ENCODE data around the gene DNAJC21.
"Not testable (repeated sequence)": the region's sequence is repeated elsewhere in the genome, so short reads cannot be mapped to it uniquely, and the experiment has no call there.

DNAJC21 gene

DNA sequence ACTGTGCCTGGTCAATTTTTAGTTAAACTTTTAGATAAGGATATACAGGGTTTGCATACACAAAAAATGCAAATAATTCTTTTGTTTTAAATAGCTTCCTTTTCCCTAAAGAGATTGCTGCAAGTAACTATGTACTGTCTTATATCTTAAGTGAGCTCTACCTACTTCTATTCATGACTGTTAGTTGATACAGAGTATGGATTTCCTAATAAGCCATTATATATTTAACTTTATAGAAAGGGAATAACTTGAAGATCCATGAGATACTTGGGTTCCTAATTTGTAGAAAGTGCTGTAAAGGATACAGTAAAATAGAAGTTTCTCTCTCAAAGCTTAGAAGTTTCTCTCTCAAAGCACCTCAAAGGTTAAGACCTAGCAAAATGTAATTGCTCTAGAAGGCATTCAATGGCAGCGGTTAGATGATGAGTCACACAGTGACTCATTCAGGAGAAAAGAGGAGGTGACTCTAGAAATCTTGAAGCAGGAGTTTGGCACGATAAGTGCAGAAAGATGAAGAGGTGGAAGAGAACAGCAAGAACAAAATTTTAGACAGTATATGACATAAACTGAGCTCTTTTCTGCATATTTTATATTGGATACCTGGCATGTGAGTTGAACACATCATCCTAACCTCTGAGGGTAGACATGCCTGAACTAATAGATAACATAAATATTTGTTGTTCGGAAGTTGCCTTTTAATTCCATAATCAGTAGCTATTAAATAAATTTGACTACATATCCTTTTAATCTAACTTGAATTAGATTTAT is 5.5 kb upstream of the DNAJC21 start:
- no peak for DNase-seq (ENCODE audit: low read depth in 3 of 3)

DNA sequence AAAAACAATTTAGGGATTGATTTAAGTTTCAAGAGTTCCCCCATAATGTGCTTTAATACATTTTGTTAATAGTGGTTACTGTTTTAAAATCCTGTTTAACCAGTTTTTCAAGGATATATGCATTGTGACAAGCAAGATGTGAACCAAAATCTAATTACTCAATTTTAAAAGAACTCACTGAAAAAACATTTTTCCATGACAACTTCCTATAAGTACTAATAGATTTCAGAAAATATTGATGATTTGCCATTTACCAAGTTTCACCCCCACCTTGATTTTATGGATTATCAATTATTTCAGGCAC is 4.9 kb upstream of the DNAJC21 start:
- no peak for DNase-seq (ENCODE audit: low read depth in 3 of 3)

DNA sequence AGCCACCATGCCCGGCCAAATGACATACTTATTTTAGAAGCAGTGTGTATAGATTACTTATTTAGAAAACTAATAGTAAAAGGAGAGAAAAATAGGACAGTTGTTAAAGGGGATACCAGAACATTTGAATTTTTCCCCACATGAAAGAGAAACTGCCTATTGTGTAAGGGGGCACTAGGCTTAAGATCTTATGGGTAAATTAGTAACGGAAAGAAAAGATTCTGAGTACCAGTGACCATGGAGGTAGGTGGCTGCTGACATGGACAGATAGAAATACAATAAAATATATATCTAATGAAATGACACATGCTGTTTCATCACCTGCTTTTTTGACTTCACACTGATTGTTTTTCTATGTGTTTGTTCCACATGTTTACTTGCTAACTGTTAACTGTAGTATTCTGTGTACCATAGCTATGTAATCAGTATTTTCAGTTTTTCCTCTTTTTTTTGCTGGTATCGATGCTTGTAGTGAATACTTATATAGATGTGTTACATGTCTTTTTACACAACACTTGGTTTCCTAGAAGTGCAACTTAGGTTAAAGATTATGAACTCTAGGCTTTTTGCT is 3.0 kb upstream of the DNAJC21 start:
- no peak for DNase-seq (ENCODE audit: low read depth in 3 of 3)

DNA sequence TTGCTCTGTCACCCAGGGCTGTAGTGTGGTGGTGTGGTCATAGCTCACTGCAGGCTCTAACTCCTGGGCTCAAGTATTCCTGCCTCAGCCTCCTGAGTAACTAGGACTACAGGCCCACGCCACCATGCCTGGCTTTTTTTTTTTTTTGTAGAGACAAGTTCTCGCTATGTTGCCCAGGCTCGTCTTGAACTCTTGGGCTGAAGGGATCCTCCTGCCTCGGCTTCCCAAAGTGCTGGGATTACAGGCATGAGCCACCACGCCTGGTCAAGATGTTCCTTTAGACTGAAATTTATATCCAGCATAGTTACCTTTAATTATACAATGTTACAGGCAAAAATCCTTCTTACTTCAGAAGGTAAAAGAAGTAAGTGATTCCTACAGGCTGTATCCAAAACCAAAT is 1.6 kb upstream of the DNAJC21 start:
- no peak for DNase-seq (ENCODE audit: low read depth in 3 of 3)

DNA sequence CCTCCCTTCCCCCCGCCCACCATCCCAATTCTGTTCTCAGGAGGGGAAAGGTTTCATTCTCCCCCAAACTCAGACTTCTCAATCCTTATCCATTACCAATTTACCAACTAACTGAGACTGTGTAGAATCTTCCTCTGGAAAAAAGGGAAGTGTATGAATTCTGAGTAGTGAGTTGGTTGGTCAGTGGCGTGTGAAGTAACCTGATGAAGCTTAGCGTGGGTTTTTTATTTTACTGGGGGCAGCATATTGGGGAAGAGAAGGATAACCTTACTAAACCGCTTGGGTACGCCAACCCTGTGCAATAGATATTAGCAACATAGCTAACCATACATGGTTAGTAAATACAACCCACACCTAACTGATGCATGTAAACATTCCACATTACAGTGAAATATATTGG is 1.1 kb upstream of the DNAJC21 start:
- no peak for DNase-seq (ENCODE audit: low read depth in 3 of 3)

DNA sequence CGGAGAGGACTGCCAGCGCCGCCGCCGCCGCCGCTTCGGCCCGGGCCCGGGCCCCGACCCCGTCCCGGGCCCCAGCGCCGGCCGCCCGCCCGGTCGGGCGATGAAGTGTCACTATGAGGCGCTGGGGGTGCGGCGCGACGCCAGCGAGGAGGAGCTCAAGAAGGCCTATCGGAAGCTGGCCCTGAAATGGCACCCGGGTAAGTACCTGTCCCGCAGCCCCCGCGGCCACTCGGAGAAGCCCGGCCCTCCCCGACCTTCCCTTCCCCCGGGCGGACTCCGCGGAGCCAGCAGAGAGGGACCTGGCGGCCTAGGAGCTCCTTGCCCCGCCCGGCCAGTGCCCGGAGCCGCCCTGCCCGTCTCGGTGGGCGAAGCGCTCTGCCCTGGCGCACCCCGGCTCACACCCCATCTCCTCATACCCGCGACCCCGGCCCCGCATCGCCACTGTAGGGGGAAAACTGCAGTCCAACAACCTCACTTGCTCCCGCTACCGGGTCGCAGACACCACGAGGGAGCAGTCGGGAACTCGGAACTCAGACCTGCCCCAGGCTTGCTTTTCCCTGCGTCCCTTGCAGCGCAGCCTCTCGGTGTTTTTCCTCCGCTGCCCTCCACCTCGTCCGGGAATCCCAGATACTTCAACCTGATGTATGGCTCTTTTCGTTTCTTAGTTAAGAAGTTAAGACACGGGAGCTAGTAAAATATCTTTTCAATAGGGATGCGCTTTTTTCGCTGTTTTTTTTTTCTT is 532 bp downstream of the DNAJC21 start:
- peak; percentile 52 to 74 (median 59) for DNase-seq (ENCODE audit: low read depth in 3 of 3)

DNA sequence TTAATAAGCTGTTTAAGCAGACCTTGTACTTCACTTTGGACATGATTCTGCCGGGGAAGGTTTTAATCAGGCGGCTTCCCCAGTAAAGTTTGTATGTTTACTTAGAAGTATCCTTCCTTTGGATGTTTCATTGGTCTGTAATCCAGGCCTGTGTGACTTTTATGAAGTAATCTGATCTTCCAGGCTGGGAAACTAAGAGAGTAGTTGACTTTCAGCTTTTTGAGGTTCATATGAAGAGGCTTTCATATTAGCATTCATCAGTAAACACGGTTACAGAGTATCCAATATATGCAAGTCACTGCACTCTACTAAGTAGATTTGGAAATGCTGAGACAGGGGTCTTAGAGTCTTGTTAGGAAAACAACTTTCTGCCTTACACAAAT is 1.1 kb downstream of the DNAJC21 start:
- DNase-seq (ENCODE audit: low read depth in 3 of 3), result no peak

DNA sequence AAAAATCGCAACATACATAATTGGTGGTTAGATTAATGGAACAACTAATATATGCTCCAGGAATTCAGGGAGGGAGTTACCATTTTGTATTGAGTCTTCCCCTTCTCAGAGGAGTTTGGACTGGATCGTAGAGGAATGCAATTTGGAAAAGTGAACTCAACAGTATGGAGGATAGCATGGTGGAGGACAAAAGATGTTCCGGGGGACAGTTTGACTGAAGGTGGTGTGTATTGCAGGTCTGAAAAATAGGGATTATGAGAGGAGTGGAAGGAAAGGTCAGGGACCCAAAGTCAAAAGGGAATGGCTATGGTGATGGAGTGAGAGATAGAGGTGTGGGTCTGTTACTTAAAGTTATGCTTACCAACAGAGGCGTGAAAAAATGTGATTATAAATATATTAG is 1.5 kb downstream of the DNAJC21 start:
- no peak for DNase-seq (ENCODE audit: low read depth in 3 of 3)

DNA sequence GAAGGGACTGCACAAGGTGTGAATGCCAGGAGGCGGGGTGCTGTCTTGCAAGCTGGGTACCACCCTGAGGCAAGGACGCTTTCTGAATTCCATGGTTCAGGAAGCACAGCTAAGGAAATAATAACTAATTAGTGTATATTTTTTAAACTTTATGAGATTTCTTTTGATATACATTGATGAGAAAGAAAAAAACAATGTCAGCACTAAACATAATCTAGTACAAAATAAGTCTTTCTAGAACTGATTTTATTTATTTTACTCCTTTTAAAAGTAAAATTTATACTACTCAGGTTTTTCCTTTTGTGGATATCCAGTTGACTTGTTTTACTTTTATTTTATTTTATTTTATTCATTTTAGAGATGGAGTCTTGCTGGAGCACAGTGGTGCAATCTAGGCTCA is 3.6 kb downstream of the DNAJC21 start:
- no peak for DNase-seq (ENCODE audit: low read depth in 3 of 3)

DNA sequence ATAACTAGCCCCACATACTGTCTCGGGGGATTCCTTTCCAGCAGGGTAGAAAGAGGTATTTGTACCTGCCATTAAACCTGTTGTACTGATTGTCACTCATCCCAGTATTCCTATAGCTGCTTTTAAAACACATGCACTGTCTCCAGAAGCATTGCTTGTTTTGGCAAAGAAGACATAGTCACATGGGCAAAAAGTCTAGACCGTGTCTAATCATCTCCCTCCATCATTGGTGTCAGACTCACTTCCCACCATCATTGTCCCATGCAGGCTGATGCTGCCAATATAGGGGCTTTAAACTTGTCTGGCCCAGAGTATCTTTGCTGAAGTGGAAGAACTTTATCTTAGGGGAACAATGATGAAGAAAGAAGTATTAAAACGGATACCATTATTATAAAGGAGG is 12.6 kb downstream of the DNAJC21 start:
- DNase-seq (ENCODE audit: low read depth in 3 of 3), result no peak

DNA sequence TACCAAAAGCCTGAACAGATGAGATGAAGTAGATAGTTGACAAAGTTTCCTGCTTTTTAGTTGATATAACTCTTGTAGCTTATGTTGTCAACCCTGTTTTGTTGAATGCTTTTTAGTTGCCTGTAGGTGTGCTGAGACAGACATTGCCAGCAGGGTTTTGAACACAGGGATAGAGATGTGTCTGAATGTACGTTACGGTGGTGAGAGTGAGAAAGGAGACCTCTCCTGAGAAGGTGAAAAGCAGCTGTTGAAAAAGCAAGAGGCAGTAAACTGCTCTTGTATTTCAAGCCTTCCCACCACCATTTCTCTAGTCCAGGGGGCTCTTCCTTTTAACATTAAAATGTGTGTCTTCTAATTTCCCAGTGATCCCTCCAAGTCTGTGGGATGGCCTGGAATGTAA is 14.7 kb downstream of the DNAJC21 start:
- DNase-seq (ENCODE audit: low read depth in 3 of 3), result no peak

DNA sequence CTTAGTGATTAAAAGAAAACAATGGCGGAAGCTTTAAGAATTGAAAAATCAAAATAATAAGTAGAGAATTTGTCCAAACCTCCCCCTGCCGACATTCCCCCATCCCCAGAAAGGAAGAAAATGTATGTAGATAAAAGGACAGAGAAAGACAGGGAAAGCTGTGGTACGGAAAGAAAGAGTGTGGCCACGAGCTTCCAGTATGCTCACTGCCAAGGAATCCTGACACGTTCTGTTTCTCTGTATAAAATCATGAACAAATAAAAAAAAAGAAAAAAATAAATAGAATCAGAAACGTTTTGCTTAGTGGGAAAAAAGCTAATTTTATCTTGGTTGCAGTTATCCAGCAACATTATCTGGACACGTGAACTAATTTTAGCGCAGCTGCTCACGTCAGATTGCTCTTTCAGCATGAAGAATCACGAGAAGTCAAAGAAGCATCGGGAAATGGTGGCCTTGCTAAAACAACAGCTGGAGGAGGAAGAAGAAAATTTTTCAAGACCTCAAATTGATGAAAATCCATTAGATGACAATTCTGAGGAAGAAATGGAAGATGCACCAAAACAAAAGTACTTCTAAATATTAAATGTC is 15.2 kb downstream of the DNAJC21 start:
- no peak for DNase-seq (ENCODE audit: low read depth in 3 of 3)

DNA sequence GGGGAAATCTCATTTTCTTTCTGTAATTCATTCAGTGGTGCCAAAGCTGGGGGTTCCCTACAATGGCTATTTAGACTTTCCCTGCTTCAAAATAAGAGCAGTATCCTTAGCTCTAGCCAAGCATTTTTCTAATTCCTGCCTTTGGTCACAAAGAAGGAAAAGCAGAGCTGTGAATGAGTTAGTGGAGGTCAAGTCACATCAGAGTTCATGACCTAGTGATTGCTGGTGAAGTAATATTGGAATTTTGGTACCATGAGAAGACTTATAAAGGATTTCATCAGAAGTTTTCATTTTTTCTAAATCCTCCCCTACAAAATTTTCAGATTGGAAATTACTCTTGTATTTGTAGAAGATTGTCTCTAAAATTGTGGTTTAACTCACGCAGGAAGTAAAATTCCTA is 28.0 kb downstream of the DNAJC21 start:
- no peak for DNase-seq (ENCODE audit: low read depth in 3 of 3)

DNA sequence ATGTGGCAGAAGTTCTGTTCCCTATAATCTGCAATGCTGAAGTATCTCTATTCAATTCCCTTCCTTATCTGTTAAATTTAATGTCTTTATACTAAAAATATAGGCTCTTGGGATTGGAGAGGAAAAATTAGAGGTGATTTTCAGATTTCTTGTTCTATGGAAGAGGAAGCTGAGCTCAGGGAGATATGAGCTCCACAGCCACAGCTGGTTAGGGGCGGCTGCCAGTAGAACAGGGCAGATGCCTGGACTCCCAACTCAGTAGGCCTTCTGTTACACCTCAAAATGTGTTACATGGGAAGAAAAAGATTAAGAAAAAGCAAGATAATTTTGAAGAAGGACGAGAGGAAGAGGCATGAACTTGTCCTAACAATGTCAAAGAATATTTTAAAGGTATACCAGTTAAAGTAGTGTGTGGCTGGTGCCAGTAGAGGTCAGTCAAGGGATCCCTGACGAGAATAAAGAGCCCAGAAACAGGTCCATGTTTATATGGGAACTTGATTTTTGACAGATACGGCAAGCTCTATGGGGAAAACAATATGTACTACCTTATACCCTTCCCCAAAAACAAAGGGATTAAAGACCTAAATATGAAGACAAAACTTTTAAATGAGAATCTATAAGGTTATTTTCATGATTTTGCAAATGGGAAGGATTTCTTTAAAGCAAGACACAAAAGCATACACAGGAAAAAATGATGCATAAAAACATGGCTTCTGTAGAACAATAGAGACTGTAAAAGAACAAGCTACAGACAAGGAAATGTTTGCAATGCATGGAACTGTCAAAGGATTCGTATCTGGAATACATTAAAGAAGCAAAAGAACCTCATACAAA is 28.7 kb downstream of the DNAJC21 start:
- DNase-seq (ENCODE audit: low read depth in 3 of 3), result no peak

DNA sequence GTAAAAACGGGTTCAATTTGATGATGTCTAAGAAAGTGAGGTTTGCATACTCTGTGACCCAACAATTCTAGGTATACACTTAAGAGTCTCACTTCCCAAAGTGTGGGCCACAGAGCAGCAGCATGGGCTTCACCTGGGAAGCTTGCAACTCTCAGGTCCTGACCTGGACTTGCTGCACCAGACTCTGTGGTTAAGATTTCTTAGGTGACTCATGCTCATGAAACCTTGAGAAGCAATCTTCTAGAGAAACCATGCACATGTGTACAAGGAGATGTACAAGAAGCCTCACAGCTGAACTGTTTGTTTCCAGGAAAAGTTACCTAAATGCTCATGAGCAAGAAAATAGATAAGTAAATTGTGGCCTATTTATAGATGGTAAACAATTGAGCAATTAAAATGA is 30.0 kb downstream of the DNAJC21 start:
- DNase-seq (ENCODE audit: low read depth in 3 of 3), result no peak

DNA sequence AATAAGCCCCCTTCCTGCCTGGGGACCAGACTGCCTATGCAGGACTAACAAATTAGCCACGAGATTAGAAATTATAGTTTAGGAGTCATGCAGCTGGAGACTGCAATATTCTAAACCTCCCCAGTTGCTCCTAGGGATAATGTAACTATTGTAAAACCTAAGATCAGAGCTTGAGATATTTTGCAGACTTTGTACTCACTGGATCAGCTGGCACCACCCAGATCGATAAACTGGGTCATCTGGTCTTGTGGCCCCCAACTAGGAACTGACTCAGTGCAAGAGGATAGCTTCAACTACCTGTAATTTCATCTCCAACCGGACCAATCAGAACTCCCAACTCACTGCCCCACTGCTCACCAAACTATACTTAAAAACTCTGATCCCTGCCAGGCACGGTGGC is 38.2 kb downstream of the DNAJC21 start:
- no peak for DNase-seq (ENCODE audit: low read depth in 3 of 3)

DNA sequence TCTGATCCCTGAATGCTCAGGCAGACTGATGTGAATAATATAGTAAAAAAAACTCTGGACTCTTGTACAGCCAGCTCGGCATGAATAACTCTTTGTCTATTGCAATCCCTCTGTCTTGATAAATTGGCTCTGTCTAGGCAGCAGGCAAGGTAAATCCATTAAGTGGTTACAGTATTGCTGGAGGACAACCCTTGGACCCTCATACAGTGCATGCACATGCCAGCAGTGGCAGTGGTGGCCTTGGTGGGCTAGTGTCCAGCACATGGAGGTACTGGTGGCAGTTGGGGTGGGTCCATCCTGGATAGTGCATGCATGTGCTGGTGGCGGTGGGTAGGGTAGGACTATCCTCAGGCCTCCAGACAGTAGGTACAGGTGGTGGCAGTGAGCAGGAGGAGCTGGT is 38.9 kb downstream of the DNAJC21 start:
- no peak for DNase-seq (ENCODE audit: low read depth in 3 of 3)

DNA sequence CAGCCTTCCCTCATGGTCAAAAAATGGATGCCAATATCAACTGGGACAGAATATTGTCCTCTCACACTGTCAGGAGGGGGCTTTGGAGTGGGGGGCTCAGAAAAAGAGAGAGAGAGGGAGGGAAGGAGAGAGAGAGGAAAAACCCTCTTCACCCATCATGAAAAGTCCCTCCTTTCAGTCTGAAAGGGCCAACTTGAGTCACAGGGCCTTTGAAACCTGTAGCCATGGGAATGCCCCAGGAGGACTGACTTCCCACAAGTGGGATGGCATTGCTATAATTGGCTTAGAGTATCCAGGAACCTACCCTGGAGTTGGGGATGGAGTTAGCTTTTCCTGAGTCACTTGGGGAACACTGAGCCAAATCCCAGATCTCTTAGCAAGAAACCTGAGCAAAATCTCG is 41.2 kb downstream of the DNAJC21 start:
- no peak for DNase-seq (ENCODE audit: low read depth in 3 of 3)

DNA sequence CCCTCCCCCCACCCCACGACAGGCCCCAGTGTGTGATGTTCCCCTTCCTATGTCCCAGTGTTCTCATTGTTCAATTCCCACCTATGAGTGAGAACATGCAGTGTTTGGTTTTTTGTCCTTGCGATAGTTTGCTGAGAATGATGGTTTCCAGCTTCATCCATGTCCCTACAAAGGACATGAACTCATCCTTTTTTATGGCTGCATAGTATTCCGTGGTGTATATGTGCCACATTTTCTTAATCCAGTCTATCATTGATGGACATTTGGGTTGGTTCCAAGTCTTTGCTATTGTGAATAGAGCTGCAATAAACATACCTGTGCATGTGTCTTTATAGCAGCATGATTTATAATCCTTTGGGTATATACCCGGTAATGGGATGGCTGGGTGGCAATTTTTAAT is 42.3 kb downstream of the DNAJC21 start:
- DNase-seq (ENCODE audit: low read depth in 3 of 3), result not testable (repeated sequence)

DNA sequence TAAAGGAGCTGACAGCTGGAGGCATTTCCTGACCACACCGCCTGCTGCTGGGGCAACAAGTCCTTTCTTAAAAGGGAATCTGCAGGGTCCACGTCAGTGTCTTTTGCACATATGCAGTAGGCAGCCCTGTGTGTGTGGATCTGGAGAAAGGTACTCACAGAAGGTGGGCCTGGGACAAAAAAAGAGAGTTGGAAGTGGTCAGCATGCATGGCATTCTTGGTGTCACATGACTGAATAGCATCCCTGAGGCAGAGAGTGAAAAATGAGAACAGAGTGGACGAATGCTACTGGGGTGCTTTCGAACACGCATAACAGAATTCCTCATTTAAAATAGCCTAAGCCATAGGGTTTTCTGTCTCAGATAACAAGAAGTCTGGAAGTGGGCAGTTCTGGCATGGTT is 47.0 kb downstream of the DNAJC21 start:
- no peak for DNase-seq (ENCODE audit: low read depth in 3 of 3)

DNA sequence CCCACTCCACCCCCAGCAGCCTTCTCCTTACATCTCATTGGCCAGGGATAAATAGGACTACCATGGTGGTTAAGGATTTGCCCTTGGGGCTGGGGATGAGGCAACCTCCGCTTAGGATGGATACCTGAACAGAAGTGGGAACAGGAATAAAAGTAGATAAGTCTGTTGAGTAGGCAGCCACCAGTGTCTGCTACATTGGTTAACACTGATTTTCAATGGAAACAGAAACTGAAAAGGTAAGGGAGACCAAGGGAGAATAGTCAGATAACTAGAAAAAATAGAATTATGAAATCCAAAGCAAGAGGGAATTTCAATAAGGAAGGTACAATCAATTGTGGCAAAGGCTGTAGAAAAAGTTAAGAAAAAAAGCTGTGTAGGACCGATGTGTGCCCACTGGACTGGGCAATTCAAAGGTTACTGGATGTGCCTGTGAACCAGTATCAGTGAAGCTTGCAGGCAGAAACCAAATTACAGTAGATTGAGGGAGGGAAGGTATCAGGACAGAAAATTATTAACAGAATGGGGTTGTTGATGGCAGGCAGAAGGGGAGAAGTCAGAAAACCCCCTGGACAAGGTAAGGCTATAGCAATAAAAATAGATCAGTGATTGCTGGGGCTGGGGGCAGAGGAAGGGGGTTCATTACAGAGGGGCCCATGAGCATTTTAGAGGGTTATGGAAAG is 48.7 kb downstream of the DNAJC21 start:
- no peak for DNase-seq (ENCODE audit: low read depth in 3 of 3)

DNA sequence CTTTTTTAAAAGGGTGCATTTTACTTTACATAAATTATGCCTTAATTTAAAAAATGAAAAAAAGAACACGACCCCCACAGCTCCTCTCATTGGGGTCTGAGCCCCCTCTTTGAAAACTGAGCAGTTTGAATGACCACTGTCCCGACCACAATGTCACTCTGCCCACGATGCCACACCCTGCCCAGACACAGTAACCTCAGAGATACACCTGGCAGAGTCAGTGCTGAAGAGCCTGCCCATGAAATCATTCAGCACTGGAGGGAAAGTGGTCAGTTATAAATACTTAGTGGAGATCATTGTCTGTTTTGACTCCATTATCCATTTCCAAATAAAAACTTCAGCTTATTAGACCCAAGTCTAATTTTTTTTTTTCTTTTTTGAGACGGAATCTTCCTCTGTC is 49.3 kb downstream of the DNAJC21 start:
- DNase-seq (ENCODE audit: low read depth in 3 of 3), result no peak

All from stimulated activated CD4-positive, alpha-beta T cell treated with anti-CD3 and anti-CD28 coated beads, TNF-alpha, amount 100 ng/mL, for 24 hours (primary cell).